SK-N-SH treated with all-trans-retinoic acid at 6 μM for 48 hours (cell line): ENCODE results near the gene AADACL3.

ENCODE experiments used
- ATAC-seq: fragments of 200-7000 bp; cut with Tn5 transposase; 3 replicates; pipeline ENCODE4 v1.9.1; 2020; ENCODE audit warnings: mild to moderate bottlenecking, moderate library complexity
- ARNTL ChIP-seq: fragments of 450-650 bp; formaldehyde crosslinking; IDR thresholded peaks from 2 replicates; pipeline ENCODE4 v1.5.0; 2020; ENCODE audit warnings: low read depth, mild to moderate bottlenecking, moderate library complexity, borderline replicate concordance
- BACH2 ChIP-seq: fragments of 250-450 bp; sonication (Bioruptor Pico); IDR thresholded peaks from 2 replicates; pipeline ENCODE4 v1.9.0; 2021; ENCODE audit warnings: mild to moderate bottlenecking, borderline replicate concordance
- ESRRG ChIP-seq: fragments of 250-450 bp; sonication (Bioruptor Pico); IDR thresholded peaks from 2 replicates; pipeline ENCODE4 v1.6.1; 2021; ENCODE audit warnings: mild to moderate bottlenecking
- GLIS3 ChIP-seq: fragments of 250-450 bp; sonication (Bioruptor Pico); IDR thresholded peaks from 2 replicates; pipeline ENCODE4 v1.5.0; 2020; ENCODE audit warnings: mild to moderate bottlenecking, moderate library complexity
- ISL1 ChIP-seq: fragments of 250-450 bp; sonication (Bioruptor Pico); IDR thresholded peaks from 2 replicates; pipeline ENCODE4 v2.1.2; 2022; ENCODE audit warnings: mild to moderate bottlenecking, moderate library complexity
- OSR1 ChIP-seq: fragments of 250-450 bp; sonication (Bioruptor Pico); IDR thresholded peaks from 2 replicates; pipeline ENCODE4 v1.8.0; 2022; ENCODE audit warnings: moderate library complexity, mild to moderate bottlenecking, inconsistent platforms
- PPARA ChIP-seq: fragments of 250-450 bp; sonication (Bioruptor Pico); IDR thresholded peaks from 2 replicates; pipeline ENCODE4 v1.5.0; 2020; ENCODE audit warnings: mild to moderate bottlenecking, borderline replicate concordance
- RARB ChIP-seq: fragments of 250-450 bp; sonication (Bioruptor Pico); IDR thresholded peaks from 2 replicates; pipeline ENCODE4 v1.8.0; 2021; ENCODE audit warnings: mild to moderate bottlenecking, moderate library complexity
- SNAI2 ChIP-seq: fragments of 250-450 bp; sonication (Bioruptor Pico); IDR thresholded peaks from 2 replicates; pipeline ENCODE4 v1.5.0; 2020; ENCODE audit warnings: mild to moderate bottlenecking, moderate library complexity
- TCF4 ChIP-seq: fragments of 250-450 bp; sonication (Bioruptor Pico); IDR thresholded peaks from 2 replicates; pipeline ENCODE4 v1.8.0; 2021; ENCODE audit warnings: mild to moderate bottlenecking, moderate library complexity, borderline replicate concordance
- TOX ChIP-seq: fragments of 250-450 bp; sonication (Bioruptor Pico); IDR thresholded peaks from 2 replicates; pipeline ENCODE4 v1.8.0; 2021; ENCODE audit warnings: mild to moderate bottlenecking, moderate library complexity, borderline replicate concordance
- ZC3H10 ChIP-seq: fragments of 250-450 bp; sonication (Bioruptor Pico); IDR thresholded peaks from 2 replicates; pipeline ENCODE4 v1.5.1; 2021; ENCODE audit warnings: mild to moderate bottlenecking, moderate library complexity
- ZFP3 ChIP-seq: fragments of 250-450 bp; sonication (Bioruptor Pico); IDR thresholded peaks from 2 replicates; pipeline ENCODE4 v1.5.0; 2020; ENCODE audit warnings: mild to moderate bottlenecking, moderate library complexity
- ZFP30 ChIP-seq: fragments of 450-650 bp; formaldehyde crosslinking; IDR thresholded peaks from 2 replicates; pipeline ENCODE4 v1.5.0; 2022; ENCODE audit warnings: mild to moderate bottlenecking, moderate library complexity
- ZNF565 ChIP-seq: fragments of 450-650 bp; formaldehyde crosslinking; conservative IDR thresholded peaks from 2 replicates; pipeline ENCODE4 v1.5.0; 2020; ENCODE audit warnings: low read depth, mild to moderate bottlenecking, moderate library complexity
- ZNF70 ChIP-seq: fragments of 450-650 bp; formaldehyde crosslinking; IDR thresholded peaks from 2 replicates; pipeline ENCODE4 v1.5.0; 2020; ENCODE audit warnings: mild to moderate bottlenecking, moderate library complexity
- ZNF8 ChIP-seq: fragments of 450-650 bp; formaldehyde crosslinking; IDR thresholded peaks from 2 replicates; pipeline ENCODE4 v1.5.0; 2020; ENCODE audit warnings: mild to moderate bottlenecking, moderate library complexity
- TF ChIP-seq, protein P1 (sequence below): fragments of 250-450 bp; sonication (Bioruptor Pico); IDR thresholded peaks from 2 replicates; pipeline ENCODE4 v1.8.0; 2020; ENCODE audit warnings: mild to moderate bottlenecking, moderate library complexity, borderline replicate concordance
- TF ChIP-seq, protein P2 (sequence below): fragments of 250-450 bp; sonication (Bioruptor Pico); IDR thresholded peaks from 2 replicates; pipeline ENCODE4 v1.5.1; 2021; ENCODE audit warnings: mild to moderate bottlenecking, moderate library complexity
- TF ChIP-seq, protein P3 (sequence below): fragments of 250-450 bp; sonication (Bioruptor Pico); IDR thresholded peaks from 2 replicates; pipeline ENCODE4 v1.5.0; 2020; ENCODE audit warnings: mild to moderate bottlenecking, moderate library complexity
- TF ChIP-seq, protein P4 (sequence below): fragments of 250-450 bp; sonication (Bioruptor Pico); IDR thresholded peaks from 2 replicates; pipeline ENCODE4 v1.8.0; 2021; ENCODE audit warnings: low read depth, mild to moderate bottlenecking, moderate library complexity, borderline replicate concordance
- TF ChIP-seq, protein P5 (sequence below): fragments of 250-450 bp; sonication (Bioruptor Pico); IDR thresholded peaks from 2 replicates; pipeline ENCODE4 v1.5.1; 2020; ENCODE audit warnings: low read depth, mild to moderate bottlenecking, moderate library complexity

Gene AADACL3

DNA sequence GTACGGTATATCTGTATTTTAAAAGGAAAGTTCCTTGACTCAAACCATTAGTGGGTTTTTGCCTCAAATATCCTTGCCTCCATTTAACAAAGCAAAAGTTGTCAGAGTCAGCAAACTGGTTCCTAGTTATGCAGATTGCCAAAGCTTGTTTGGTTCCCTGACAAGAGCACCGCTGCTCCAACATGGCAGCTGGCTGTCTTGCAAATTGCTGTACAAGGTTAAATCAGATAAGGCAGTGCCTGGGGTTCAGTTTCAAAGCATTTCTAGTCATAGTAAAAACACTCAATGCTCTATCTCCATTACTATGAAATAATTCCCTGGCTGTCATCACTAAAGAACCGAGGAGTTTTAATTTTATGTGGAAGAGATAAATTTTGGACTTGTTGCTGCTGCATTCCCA is 18.7 kb downstream of the AADACL3 start (continued):
- TF ChIP-seq ZC3H10 (CRISPR knock-in tag), result no peak
- TF ChIP-seq, protein P1, sequence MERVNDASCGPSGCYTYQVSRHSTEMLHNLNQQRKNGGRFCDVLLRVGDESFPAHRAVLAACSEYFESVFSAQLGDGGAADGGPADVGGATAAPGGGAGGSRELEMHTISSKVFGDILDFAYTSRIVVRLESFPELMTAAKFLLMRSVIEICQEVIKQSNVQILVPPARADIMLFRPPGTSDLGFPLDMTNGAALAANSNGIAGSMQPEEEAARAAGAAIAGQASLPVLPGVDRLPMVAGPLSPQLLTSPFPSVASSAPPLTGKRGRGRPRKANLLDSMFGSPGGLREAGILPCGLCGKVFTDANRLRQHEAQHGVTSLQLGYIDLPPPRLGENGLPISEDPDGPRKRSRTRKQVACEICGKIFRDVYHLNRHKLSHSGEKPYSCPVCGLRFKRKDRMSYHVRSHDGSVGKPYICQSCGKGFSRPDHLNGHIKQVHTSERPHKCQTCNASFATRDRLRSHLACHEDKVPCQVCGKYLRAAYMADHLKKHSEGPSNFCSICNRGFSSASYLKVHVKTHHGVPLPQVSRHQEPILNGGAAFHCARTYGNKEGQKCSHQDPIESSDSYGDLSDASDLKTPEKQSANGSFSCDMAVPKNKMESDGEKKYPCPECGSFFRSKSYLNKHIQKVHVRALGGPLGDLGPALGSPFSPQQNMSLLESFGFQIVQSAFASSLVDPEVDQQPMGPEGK (CRISPR knock-in tag), result no peak

DNA sequence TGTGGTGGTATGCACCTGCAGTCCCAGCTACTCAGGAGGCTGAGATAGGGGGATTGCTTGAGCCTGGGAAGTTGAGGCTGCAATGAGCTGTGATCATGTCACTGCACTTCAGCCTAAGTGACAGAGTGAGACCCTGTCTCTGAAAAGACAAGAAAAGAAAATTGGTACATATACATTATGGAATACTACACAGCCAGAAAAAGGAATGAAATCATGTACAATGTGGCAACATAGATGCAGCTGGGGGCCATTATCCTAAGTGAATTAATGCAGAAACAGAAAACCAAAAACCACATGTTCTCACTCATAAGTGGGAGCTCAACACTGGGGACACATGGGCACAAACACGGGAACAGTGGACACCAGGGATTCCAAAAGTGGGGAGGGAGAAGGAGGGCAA is 23.0 kb downstream of the AADACL3 start:
- no peak for ATAC-seq

DNA sequence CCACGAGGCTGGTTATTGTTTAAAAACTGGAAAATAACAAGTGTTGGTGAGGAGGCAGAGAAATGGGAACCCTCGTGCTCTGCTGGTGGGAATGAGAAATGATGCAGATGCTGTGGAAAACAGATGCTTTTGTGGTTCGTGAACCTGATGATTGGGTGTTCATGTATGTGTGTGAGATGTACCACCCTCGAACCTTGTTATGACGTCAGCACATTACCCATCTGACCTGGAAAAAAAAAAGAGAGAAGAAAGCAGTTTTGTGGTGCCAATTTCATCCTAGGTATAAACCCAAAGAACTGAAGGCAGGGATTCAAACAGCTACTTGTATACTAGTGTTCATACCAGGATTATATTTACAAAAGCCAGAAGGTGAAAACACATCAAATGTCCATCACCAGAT is 23.7 kb downstream of the AADACL3 start:
- ATAC-seq, result no peak
- TF ChIP-seq ZNF70 (CRISPR knock-in tag), result no peak
- TF ChIP-seq RARB, result no peak
- TF ChIP-seq, protein P2, sequence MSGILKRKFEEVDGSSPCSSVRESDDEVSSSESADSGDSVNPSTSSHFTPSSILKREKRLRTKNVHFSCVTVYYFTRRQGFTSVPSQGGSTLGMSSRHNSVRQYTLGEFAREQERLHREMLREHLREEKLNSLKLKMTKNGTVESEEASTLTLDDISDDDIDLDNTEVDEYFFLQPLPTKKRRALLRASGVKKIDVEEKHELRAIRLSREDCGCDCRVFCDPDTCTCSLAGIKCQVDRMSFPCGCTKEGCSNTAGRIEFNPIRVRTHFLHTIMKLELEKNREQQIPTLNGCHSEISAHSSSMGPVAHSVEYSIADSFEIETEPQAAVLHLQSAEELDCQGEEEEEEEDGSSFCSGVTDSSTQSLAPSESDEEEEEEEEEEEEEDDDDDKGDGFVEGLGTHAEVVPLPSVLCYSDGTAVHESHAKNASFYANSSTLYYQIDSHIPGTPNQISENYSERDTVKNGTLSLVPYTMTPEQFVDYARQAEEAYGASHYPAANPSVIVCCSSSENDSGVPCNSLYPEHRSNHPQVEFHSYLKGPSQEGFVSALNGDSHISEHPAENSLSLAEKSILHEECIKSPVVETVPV (CRISPR knock-in tag), result no peak
- no peak for TF ChIP-seq ARNTL (CRISPR knock-in tag)
- TF ChIP-seq, protein P3, sequence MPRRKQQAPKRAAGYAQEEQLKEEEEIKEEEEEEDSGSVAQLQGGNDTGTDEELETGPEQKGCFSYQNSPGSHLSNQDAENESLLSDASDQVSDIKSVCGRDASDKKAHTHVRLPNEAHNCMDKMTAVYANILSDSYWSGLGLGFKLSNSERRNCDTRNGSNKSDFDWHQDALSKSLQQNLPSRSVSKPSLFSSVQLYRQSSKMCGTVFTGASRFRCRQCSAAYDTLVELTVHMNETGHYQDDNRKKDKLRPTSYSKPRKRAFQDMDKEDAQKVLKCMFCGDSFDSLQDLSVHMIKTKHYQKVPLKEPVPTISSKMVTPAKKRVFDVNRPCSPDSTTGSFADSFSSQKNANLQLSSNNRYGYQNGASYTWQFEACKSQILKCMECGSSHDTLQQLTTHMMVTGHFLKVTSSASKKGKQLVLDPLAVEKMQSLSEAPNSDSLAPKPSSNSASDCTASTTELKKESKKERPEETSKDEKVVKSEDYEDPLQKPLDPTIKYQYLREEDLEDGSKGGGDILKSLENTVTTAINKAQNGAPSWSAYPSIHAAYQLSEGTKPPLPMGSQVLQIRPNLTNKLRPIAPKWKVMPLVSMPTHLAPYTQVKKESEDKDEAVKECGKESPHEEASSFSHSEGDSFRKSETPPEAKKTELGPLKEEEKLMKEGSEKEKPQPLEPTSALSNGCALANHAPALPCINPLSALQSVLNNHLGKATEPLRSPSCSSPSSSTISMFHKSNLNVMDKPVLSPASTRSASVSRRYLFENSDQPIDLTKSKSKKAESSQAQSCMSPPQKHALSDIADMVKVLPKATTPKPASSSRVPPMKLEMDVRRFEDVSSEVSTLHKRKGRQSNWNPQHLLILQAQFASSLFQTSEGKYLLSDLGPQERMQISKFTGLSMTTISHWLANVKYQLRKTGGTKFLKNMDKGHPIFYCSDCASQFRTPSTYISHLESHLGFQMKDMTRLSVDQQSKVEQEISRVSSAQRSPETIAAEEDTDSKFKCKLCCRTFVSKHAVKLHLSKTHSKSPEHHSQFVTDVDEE (CRISPR knock-in tag), result no peak
- TF ChIP-seq ESRRG (CRISPR knock-in tag), result no peak
- no peak for TF ChIP-seq TCF4 (CRISPR knock-in tag)
- no peak for TF ChIP-seq ISL1 (CRISPR knock-in tag)
- TF ChIP-seq, protein P1 (CRISPR knock-in tag), result no peak

More for the DNA sequence above, 23.0 kb downstream of the AADACL3 start:
- TF ChIP-seq, protein P4, sequence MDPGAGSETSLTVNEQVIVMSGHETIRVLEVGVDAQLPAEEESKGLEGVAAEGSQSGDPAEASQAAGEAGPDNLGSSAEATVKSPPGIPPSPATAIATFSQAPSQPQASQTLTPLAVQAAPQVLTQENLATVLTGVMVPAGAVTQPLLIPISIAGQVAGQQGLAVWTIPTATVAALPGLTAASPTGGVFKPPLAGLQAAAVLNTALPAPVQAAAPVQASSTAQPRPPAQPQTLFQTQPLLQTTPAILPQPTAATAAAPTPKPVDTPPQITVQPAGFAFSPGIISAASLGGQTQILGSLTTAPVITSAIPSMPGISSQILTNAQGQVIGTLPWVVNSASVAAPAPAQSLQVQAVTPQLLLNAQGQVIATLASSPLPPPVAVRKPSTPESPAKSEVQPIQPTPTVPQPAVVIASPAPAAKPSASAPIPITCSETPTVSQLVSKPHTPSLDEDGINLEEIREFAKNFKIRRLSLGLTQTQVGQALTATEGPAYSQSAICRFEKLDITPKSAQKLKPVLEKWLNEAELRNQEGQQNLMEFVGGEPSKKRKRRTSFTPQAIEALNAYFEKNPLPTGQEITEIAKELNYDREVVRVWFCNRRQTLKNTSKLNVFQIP (CRISPR knock-in tag), result no peak
- TF ChIP-seq, protein P1 (CRISPR knock-in tag), result no peak
- TF ChIP-seq RARB (no peak), ZNF565 (CRISPR knock-in tag) (no peak), ESRRG (CRISPR knock-in tag) (no peak), GLIS3 (CRISPR knock-in tag) (no peak), BACH2 (CRISPR knock-in tag) (no peak), SNAI2 (no peak), ZFP30 (CRISPR knock-in tag) (no peak), OSR1 (CRISPR knock-in tag) (no peak), ZC3H10 (CRISPR knock-in tag) (no peak), ZFP3 (CRISPR knock-in tag) (no peak), ZNF70 (CRISPR knock-in tag) (no peak), PPARA (CRISPR knock-in tag) (no peak), ZNF8 (CRISPR knock-in tag) (no peak), TOX (CRISPR knock-in tag) (no peak), TCF4 (CRISPR knock-in tag) (no peak), ISL1 (CRISPR knock-in tag) (no peak)
- TF ChIP-seq, protein P3 (CRISPR knock-in tag), result no peak
- TF ChIP-seq, protein P5, sequence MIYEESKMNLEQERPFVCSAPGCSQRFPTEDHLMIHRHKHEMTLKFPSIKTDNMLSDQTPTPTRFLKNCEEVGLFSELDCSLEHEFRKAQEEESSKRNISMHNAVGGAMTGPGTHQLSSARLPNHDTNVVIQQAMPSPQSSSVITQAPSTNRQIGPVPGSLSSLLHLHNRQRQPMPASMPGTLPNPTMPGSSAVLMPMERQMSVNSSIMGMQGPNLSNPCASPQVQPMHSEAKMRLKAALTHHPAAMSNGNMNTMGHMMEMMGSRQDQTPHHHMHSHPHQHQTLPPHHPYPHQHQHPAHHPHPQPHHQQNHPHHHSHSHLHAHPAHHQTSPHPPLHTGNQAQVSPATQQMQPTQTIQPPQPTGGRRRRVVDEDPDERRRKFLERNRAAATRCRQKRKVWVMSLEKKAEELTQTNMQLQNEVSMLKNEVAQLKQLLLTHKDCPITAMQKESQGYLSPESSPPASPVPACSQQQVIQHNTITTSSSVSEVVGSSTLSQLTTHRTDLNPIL (CRISPR knock-in tag), result no peak
